NT2/D1 (cell line): Measurements from ENCODE around the gene LRRC4C.

Experiments used
- YY1 ChIP-seq: IDR thresholded peaks from 2 replicates; pipeline ENCODE4 v1.6.1; 2011; ENCODE audit not compliant: insufficient read length, insufficient read depth
- ZNF274 ChIP-seq: IDR thresholded peaks from 2 replicates; pipeline ENCODE4 v1.6.1; 2011; ENCODE audit warnings: mild to moderate bottlenecking, low read depth, low read length

DNA sequence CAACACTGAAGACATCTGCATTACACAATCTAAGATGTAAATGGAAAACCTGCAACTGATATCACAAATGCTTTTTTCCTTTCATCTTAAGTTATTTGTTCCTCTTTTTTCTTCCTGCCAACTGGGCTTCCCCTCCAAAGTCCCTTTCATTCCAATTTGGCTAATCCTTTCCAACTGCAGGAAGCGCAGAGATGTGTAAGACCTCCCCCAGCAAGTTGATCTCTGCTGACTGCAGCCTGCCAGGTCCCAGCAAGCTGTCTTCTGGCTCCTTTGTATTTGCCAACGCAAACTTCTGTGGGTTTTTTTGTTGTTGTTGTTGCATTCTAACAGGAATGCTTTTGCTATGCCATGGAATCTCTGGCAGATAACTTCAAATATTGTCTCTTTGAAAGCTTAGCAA is 38.5 kb upstream of the LRRC4C start:
- TF ChIP-seq YY1 (no peak), ZNF274 (no peak)
